H1 (cell line): ENCODE results near the gene COQ8A.

Source experiments
- CEBPB ChIP-seq: IDR thresholded peaks from 2 replicates; pipeline ENCODE4 v1.6.1; 2012; ENCODE audit warnings: low read depth, low read length
- CTCF ChIP-seq, 3 experiments: IDR thresholded peaks; 1 replicate in 2 of 3; 2 replicates in 1 of 3; pipeline versions ENCODE4 v1.5.1 to v1.6.1; 2011; ENCODE audit warnings: low read length in 3 of 3, mild to moderate bottlenecking in 3 of 3, inconsistent platforms in 2 of 3, low read depth in 1 of 3, moderate library complexity in 1 of 3; ENCODE audit not compliant: insufficient read depth in 1 of 3; ENCODE audit errors: control extremely low read depth in 1 of 3
- EGR1 ChIP-seq: IDR thresholded peaks from 2 replicates; pipeline ENCODE4 v1.6.1; 2011; ENCODE audit warnings: low read depth, low read length, borderline replicate concordance
- EP300 ChIP-seq, 2 experiments: IDR thresholded peaks; 1 replicate in 1 of 2; 2 replicates in 1 of 2; pipeline ENCODE4 v1.6.1; 2011 to 2012; ENCODE audit warnings: low read depth in 2 of 2, low read length in 2 of 2, mild to moderate bottlenecking in 2 of 2, borderline replicate concordance in 1 of 2, inconsistent platforms in 1 of 2, moderate library complexity in 1 of 2
- JUND ChIP-seq: IDR thresholded peaks from 2 replicates; pipeline ENCODE4 v1.6.1; 2011; ENCODE audit warnings: mild to moderate bottlenecking, improper control_type of control experiment, low read length
- POLR2A ChIP-seq, 2 experiments: IDR thresholded peaks; 1 replicate in 1 of 2; 2 replicates in 1 of 2; pipeline ENCODE4 v1.6.1; 2011; ENCODE audit warnings: low read depth in 2 of 2, low read length in 2 of 2, mild to moderate bottlenecking in 2 of 2; ENCODE audit errors: control extremely low read depth in 1 of 2
- TAF1 ChIP-seq: IDR thresholded peaks from 2 replicates; pipeline ENCODE4 v1.6.1; 2011; ENCODE audit warnings: mild to moderate bottlenecking, low read depth, low read length
- USF2 ChIP-seq: IDR thresholded peaks from 2 replicates; pipeline ENCODE4 v1.6.1; 2011; ENCODE audit warnings: low read length, improper control_type of control experiment

- TF ChIP-seq USF2 (no peak), EGR1 (no peak), CTCF (IDR thresholded peaks at IDR 0.05; ENCODE audit: control extremely low read depth in 1 of 3, insufficient read depth in 1 of 3, low read depth in 1 of 3, low read length in 3 of 3) (no peak), TAF1 (no peak), EP300 (IDR thresholded peaks at IDR 0.05; ENCODE audit: borderline replicate concordance in 1 of 2, low read depth in 2 of 2, low read length in 2 of 2) (no peak), POLR2A (IDR thresholded peaks at IDR 0.05; ENCODE audit: control extremely low read depth in 1 of 2, low read depth in 2 of 2, low read length in 2 of 2) (no peak), JUND (no peak), CEBPB (no peak)
Measured at GRCh38 chr1:226988334-226988666, 48.2 kb downstream of the COQ8A start.
